ENCODE data around the gene TBX6.

TBX6 gene

GRCh38 chr16:30104492-30104891, 12.8 kb upstream of the TBX6 start:
- H3K4me1 Mint-ChIP-seq = no peaks in the 10 kb centered on the region
- peaks cover 16 to 24% of the 10 kb centered on the region in 2 donors for H3K36me3 Mint-ChIP-seq
- ATAC-seq (replicated peaks) (no peak), DNase-seq (no peak)
- H3K9me3 Mint-ChIP-seq = no peaks in the 10 kb centered on the region
- H3K4me3 Mint-ChIP-seq = no peak overlapping the region
- H3K27ac Mint-ChIP-seq = no peak overlapping the region
- H3K27me3 Mint-ChIP-seq = no peaks in the 10 kb centered on the region

- no peaks in the 10 kb centered on the region for H3K4me1 Mint-ChIP-seq
- no peak overlapping the region for H3K4me3 Mint-ChIP-seq
- no peak overlapping the region for H3K27ac Mint-ChIP-seq
- peaks cover 18 to 24% of the 10 kb centered on the region in 2 donors for H3K36me3 Mint-ChIP-seq
- ATAC-seq (replicated peaks) (no peak), DNase-seq (no peak)
- no peaks in the 10 kb centered on the region for H3K27me3 Mint-ChIP-seq
- no peaks in the 10 kb centered on the region for H3K9me3 Mint-ChIP-seq
Observed at GRCh38 chr16:30104090-30104489, 12.4 kb upstream of the TBX6 start.

DNA sequence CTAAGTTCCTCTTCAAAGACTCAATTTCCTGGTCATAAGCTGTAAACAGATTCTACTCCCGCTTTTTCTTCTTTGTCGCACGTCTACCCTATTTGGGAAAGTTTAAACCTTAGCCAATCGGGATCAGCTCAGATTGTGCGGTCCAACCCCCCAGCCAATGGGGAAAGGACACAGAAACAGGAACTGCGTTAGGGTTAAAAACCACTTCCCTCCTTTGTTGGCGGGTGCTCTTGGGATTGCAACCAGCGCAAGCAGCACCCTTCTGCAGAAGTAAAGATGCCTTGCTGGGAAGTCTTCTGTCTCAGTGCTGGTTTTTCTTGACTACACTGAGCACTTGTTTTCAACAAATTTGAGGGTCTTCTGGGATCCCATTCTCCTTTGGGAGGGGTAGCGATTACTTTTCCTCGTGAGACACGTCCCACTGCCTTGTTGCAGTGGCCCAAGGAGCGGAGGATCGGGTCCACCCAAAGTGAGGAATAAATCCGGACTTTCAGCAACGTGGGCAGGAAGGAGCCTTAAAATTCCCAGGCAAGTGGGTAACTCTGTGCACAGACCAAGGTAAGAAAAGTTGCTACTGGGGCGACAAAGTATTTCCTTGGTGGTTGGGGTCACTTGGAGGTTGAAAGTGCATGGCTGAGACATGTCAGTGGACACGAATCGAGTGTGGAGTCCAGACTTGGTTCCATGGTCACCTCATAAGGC, 5.3 kb upstream of the TBX6 start:
- no peak for DNase-seq
- no peak for ATAC-seq (replicated peaks)
- peaks cover 22 to 40% of the 10 kb centered on the region in 2 donors for H3K4me1 Mint-ChIP-seq
- H3K4me3 Mint-ChIP-seq = peak overlapping the region; percentile 81
- H3K9me3 Mint-ChIP-seq = peaks cover 13% of the 10 kb centered on the region in 2 donors
- peak overlapping the region; percentile 97 for H3K27ac Mint-ChIP-seq
- peaks cover 29 to 31% of the 10 kb centered on the region in 2 donors for H3K36me3 Mint-ChIP-seq
- no peaks in the 10 kb centered on the region for H3K27me3 Mint-ChIP-seq

DNA sequence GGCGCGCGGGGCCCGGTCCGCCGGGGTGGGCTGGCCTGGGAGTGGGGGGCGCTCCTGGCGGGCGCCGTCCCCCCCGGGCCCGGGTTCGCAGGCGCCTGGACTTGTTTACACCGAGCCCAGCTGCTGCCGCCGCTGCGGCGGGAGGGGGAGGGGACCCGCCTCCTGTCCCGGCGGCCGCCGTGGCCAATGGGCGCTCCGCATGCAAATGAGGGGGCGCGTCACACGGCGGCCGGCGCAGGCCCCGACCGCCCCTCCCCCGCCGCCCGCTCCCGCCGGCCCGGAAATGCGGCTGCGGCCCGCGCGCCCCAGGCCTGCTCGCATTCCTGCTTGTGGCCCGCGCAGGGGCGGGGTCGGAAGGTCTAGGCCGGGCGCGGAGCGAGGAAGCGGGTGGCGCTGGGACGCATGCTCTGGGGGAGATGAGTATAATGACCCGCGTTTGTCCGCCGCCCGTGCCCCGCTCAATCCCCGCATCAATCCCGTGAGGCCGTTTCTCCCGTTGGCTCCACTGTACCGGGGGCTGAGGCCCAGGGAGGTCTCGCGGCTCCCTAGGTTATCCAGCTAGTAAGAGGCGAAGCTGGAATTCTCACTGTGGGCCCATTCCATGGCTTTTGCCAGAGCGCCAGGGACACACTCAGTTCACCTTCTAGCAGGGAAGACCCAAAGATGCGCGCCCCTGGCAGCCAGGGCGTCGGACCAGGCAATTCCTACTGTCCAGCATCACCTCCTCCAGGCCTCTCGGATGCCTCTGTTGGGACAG, 4.6 kb upstream of the TBX6 start, which contains the start of gene YPEL3:
Gene YPEL3 (minus strand): TSS at position 109 of the 757 bp plus-strand sequence. CDS start 731 bp downstream, outside the sequence.
- Mint-ChIP-seq H3K4me1 (peaks cover 22 to 48% of the 10 kb centered on the region in 2 donors), H3K9me3 (peaks cover 13% of the 10 kb centered on the region in 2 donors), H3K27me3 (no peaks in the 10 kb centered on the region), H3K36me3 (peaks cover 29 to 30% of the 10 kb centered on the region in 2 donors), H3K27ac (peak within 1 kb of the TSS; percentile 97), H3K4me3 (peak within 1 kb of the TSS; percentile 91 to 95)
- peak; percentile 37 to 59 for ATAC-seq (replicated peaks)
- peak; percentile 83 for DNase-seq

DNA sequence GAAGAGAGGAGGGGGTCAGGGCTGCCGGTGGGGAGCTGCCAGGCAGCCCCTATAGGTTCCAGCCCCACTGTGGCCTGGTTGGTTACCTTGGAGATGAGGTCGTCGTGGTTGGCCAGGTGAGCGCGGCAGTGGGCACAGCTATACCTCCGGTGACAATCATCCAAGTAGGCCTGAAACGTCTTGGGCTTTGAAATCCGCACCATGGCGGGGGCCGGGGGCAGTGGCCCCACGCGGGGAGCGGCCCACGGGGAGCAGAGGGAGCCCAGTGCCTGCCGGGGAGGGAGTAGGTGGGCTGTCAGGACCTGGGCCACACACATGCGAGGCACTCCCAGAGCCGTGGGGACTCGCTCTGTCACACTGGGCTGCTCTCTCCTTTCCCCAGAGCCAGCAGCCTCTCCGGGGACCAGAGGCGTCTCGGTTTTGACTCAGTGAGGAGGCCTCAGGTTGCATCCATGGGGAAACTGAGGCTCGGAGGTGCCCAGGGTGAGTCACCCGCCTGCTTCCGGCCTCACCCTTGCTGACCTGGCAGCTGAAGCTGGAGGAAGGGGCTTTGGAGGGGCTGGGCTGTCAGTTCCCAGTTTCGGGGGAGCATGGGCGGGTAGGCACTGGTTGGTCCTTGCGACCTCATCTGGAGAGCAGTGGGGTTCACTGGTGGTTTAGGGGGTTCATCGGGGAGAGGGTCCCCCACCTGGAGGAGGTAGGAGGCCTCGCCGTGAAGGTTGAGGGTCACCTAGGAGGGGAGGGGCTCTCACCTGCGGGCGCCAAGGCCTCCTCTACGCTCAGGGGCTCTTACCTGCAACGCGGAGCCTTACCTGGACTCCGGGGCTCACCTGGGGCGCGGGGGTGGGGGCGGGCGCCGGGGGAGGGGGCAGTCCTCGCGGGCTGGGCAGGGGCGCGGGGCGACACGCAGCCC, 3.7 kb upstream of the TBX6 start:
- peaks cover 22 to 50% of the 10 kb centered on the region in 2 donors for H3K4me1 Mint-ChIP-seq
- peaks cover 29 to 30% of the 10 kb centered on the region in 2 donors for H3K36me3 Mint-ChIP-seq
- no peaks in the 10 kb centered on the region for H3K27me3 Mint-ChIP-seq
- peaks cover 13% of the 10 kb centered on the region in 2 donors for H3K9me3 Mint-ChIP-seq
- peak overlapping the region; percentile 91 to 95 for H3K4me3 Mint-ChIP-seq
- ATAC-seq (replicated peaks) (no peak), DNase-seq (no peak)
- H3K27ac Mint-ChIP-seq = peak overlapping the region; percentile 96

GRCh38 chr16:30094541-30095165, 2.9 kb upstream of the TBX6 start:
- Mint-ChIP-seq H3K36me3 (peaks cover 29% of the 10 kb centered on the region in 2 donors), H3K27me3 (no peaks in the 10 kb centered on the region), H3K4me1 (peaks cover 26 to 55% of the 10 kb centered on the region in 2 donors), H3K27ac (peak overlapping the region; percentile 96), H3K4me3 (peak overlapping the region; percentile 91 to 95), H3K9me3 (peaks cover 13% of the 10 kb centered on the region in 2 donors)
- ATAC-seq (replicated peaks) (no peak), DNase-seq (no peak)

DNA sequence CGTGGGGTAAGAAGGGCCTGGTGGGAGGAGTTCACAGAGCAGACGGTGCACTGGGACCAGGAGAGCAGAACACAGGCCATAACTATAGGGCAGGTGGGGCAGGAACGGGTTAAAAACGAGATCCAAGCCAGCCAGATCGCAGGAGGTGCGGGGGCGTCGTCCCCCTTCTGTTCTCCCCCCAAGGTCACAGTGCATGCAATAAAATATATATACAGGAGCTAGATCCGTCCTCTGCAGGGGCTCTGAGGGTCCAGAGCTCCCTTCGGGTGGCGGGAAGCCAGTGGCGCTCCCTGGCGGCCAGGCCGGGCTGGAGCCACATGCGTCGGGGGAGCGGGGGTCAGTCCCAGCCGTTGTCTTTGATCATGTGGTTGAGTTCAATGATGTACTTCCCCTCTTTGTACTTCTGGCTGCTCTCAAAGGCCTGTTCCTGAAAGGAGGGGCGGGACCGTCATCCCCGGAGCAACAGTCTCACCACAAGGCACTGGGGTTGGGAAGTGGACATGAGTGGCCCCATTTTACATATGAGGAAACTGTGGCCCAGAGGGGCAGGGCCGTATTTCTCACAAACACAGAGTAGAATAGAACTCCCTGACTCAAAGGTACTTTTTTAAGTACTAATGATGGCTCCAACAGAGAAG, 768 bp upstream of the TBX6 start:
- peaks cover 8 to 9% of the 10 kb centered on the region in 2 donors for H3K9me3 Mint-ChIP-seq
- H3K27me3 Mint-ChIP-seq = no peaks in the 10 kb centered on the region
- peaks cover 26 to 55% of the 10 kb centered on the region in 2 donors for H3K4me1 Mint-ChIP-seq
- peak overlapping the region; percentile 98 for H3K27ac Mint-ChIP-seq
- peak; percentile 71 to 72 for ATAC-seq (replicated peaks)
- peak; percentile 87 for DNase-seq
- peak overlapping the region; percentile 86 to 88 for H3K4me3 Mint-ChIP-seq
- peaks cover 20 to 28% of the 10 kb centered on the region in 2 donors for H3K36me3 Mint-ChIP-seq

DNA sequence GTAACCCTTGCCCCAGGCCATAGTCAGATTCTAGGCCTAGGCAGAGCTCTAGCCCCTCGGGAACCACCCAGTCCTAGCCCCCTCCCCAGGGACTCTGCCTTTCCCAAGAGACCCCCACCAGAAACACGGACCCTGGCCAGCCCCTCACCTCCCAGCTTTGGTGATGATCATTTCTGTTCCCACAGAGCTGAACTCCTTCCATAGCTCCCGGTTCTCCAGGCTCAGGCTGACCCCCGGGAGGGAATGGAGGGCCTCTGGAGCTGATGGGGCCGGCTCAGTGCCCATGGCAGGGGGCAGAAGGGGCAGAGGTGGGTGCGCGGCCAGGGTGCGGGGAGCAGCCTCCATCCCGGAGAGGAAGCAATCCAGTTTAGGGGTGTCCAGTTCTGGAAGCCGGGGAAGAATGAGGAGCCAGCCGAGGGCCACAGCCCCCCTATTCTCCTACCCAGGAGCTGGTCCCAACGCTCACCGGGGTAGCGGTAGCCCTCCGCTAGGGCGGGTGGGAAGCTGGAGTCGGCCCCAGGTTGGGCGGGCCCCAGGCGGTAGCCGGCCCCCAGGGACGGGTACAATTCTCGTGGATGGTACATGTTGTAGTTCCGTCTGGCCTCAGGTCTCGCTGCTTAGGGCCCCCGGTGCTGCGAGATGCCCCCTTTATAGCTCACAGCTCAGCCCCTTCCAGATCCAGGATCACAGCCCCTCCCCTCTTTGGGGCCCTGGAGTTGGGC, 953 bp downstream of the TBX6 start:
- H3K27ac Mint-ChIP-seq = no peak overlapping the region
- H3K36me3 Mint-ChIP-seq = peaks cover 27 to 34% of the 10 kb centered on the region in 2 donors
- DNase-seq (no peak), ATAC-seq (replicated peaks) (no peak)
- H3K9me3 Mint-ChIP-seq = peaks cover 0 to 2% of the 10 kb centered on the region in 2 donors
- no peaks in the 10 kb centered on the region for H3K27me3 Mint-ChIP-seq
- H3K4me3 Mint-ChIP-seq = peak overlapping the region in 1 of 2 donors; percentile 86
- H3K4me1 Mint-ChIP-seq = peaks cover 27 to 55% of the 10 kb centered on the region in 2 donors

DNA sequence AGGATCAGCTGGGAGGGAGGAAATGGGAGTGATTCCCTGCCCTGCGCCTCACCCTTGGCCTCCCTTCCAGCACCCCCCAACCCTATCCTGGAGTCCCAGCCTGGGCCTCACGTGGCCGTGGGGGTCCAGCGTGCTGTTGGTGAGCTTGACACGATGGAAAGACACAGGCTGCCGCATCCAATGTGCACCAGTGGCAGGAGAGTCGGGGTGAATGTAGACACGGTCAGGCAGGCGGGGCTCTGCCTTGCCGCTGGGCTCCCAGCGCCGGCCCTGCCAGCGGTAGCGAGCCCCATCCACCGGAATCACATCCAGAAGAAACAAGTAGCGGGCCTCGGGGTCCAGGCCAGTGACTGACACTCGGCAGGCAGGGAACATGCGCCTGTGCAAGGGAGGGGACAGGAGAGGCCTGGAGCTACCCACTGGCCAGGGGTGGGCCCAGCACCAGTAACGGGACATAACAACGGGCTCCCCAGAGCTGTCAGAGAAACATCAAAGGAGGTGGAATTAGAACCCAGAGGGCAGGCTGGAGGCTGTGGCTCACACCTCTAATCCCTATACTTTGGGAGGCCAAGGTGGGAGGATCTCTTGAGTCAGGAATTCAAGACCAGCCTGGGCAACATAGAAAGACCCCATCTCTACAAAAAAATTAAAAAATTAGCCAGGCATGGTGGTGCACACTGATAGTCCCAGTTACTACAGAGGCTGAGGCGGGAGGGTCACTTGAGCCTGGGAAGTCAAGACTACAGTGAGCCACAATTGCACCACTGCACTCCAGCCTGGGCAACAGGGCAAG, 2.7 kb downstream of the TBX6 start:
- no peak for ATAC-seq (replicated peaks)
- DNase-seq = no peak
- no peak overlapping the region for H3K4me3 Mint-ChIP-seq
- H3K27ac Mint-ChIP-seq = peak overlapping the region; percentile 51
- H3K36me3 Mint-ChIP-seq = peaks cover 22 to 24% of the 10 kb centered on the region in 2 donors
- peaks cover 15 to 38% of the 10 kb centered on the region in 2 donors for H3K4me1 Mint-ChIP-seq
- no peaks in the 10 kb centered on the region for H3K27me3 Mint-ChIP-seq
- H3K9me3 Mint-ChIP-seq = peaks cover 0 to 2% of the 10 kb centered on the region in 2 donors

DNA sequence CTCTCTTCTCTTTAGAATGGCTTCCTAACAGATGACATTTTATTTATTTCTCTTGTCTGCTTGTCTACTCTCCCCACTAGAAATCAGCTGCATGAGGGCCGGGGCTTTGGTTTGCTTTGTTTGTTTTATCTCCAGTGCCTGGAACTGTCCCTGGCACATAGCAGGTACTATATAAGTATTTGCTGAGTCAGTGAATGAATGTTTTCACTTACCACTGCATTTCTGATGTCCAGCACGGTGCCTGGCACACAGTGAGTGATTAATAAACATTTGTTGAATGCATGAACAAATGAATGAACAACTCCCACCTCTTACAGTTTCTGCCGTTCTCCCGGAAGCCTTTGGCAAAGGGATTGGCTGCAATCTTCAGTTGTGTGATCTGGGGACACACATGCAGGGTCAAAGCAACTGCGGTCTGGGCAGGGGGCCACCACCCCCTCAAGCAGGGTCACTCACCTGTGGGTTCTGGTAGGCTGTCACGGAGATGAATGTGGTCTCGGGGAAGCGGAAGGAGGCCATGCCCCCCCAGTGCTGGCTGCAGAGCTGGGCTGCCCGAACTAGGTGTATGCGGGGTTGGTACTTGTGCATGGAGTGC, 3.4 kb downstream of the TBX6 start:
- no peak overlapping the region for H3K4me3 Mint-ChIP-seq
- no peaks in the 10 kb centered on the region for H3K27me3 Mint-ChIP-seq
- no peak overlapping the region for H3K27ac Mint-ChIP-seq
- no peak for DNase-seq
- peaks cover 21 to 25% of the 10 kb centered on the region in 2 donors for H3K36me3 Mint-ChIP-seq
- H3K9me3 Mint-ChIP-seq = peaks cover 0 to 2% of the 10 kb centered on the region in 2 donors
- H3K4me1 Mint-ChIP-seq = peaks cover 14 to 34% of the 10 kb centered on the region in 2 donors
- no peak for ATAC-seq (replicated peaks)

DNA sequence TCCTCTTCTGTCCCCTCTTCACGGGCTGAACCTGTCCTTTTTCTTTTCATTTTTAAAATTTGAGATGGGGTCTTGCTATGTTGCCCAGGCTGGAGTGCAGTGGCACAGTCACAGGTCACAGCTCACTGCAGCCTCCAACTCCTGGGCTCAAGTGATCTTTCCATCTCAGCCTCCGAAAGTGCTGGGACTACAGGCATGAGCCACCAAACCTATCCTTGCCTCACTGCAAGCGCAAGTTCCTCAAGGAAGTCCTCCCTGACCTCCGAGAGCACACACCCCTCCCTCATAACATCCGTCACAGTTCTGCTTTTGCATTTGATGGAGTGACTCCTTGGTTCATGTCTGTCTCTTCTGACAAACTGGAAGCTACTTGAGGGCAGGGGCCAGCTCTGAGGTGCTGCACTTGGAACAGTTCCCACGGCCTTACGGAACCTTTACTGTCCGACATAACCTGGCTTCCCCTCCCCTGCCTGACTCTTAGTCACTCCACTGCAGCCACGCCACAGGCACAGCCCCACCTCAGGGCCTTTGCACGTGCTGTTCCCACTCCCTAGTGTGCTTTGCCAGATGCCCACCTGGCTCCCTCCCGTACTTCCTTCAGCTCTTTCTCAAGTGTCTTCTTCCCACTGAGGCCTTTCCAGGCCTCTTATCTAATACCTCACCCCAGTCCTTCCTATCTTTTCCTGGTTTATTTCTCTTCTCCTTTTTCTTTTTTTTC, 4.4 kb downstream of the TBX6 start:
- ATAC-seq (replicated peaks) (no peak), DNase-seq (no peak)
- Mint-ChIP-seq H3K36me3 (peaks cover 31 to 34% of the 10 kb centered on the region in 2 donors), H3K9me3 (peaks cover 0 to 2% of the 10 kb centered on the region in 2 donors), H3K27ac (peak overlapping the region; percentile 83), H3K27me3 (no peaks in the 10 kb centered on the region), H3K4me1 (peaks cover 9 to 24% of the 10 kb centered on the region in 2 donors), H3K4me3 (no peak overlapping the region)

All from stimulated activated naive B cell treated with anti-CD40 and anti-IgM and Interleukin-4, amounts not matched to agents 10 μg/mL and 1 μg/mL and 100 μg/mL, for 72 hours (primary cell).